ENCODE results near the gene IGFL1.
A peak's percentile ranks its signal among the peaks of the same experiment; 100 is the strongest.
"Not testable (repeated sequence)": the region's sequence is repeated elsewhere in the genome, so short reads cannot be mapped to it uniquely, and the experiment has no call there.

IGFL1 gene

DNA sequence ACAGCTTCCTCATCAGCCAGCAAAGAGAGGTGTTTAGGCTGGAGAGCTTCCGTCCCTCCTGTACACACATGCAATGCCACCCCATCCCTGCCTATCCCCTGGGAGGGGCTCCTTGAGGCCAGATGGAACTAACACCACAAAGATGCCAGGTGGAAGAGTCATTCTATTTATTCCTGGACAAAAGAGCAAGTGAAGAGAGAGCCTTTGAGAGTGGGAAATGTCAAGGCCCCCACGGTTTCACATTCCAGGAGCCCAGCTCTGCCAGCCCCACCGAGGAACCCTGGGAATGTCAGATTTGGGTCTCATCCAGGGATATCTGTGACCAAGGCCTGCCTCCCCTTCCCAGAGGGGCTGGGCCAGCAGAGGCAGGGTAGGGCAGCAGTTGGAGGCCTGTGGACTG, 30.8 kb upstream of the IGFL1 start:
- Histone ChIP-seq H3K27ac (peak overlapping the region in 11 of 21 experiments; percentile 25 to 84 (median 57)), H3K4me3 (no peak overlapping the region)

DNA sequence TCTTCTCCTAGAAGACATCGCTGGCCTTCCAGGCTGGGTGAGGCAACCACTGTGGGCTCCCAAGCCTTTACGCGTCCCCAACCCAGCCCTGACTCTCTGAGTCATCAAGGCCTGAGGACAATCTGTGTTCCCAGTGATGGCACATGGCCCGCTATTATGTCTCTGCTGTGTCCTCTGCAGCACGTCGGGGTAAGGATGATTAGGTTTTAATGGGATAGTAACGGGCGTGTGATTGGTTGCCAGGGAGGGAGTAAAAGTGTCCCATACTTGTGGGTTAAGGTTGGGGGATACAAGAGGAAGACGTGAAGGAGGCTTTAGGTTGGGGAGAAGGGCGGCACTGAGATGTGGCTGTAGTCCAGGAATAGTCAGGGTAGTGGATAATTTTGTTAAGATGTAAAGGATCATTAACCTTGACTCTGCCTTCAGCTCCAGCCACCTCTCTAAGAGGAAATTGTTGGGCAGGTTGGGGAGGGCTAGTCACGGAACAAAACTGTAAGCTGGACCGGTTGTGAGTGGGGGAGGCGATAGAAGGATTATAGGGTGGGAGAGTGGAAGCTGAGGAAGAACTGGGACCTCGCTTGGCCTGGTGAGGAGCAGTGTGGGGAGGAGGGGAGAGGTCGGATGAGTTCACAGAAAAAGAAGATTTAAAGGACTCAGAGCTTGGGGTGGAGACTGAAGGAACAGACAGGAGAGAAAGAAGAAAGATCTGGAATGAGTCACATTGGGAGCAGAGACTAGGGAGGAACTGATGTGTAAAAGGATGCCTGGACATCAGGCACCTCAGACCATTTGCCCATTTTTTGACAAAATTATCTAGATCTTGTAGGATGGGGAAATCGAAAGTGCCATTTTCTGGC, 27.9 kb upstream of the IGFL1 start:
- Histone ChIP-seq H3K4me3 (no peak overlapping the region), H3K27ac (peak overlapping the region in 14 of 21 experiments; percentile 7 to 85 (median 50))

DNA sequence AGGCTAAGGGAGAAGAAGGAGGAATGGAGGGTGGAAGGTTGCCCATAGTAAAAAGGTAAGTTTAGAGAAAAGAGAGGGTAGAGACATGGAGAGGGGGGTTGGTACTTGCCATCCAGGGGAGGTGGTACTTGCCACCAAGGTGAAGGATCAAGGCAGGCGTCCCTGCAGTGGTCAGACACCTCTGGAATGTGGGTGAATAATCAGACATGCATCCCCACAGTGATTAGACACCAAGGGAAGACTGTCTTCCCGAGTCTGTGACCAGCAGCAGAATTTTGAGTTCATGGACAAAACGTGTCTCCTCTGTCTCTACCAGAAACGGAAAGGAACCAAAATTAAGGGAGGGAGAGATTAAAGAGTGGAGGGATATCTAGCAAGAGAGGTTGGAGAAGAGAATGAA, 27.1 kb upstream of the IGFL1 start:
- H3K4me3 ChIP-seq, result no peak overlapping the region
- H3K27ac ChIP-seq, result peak overlapping the region in 13 of 21 experiments; percentile 7 to 85 (median 50)

DNA sequence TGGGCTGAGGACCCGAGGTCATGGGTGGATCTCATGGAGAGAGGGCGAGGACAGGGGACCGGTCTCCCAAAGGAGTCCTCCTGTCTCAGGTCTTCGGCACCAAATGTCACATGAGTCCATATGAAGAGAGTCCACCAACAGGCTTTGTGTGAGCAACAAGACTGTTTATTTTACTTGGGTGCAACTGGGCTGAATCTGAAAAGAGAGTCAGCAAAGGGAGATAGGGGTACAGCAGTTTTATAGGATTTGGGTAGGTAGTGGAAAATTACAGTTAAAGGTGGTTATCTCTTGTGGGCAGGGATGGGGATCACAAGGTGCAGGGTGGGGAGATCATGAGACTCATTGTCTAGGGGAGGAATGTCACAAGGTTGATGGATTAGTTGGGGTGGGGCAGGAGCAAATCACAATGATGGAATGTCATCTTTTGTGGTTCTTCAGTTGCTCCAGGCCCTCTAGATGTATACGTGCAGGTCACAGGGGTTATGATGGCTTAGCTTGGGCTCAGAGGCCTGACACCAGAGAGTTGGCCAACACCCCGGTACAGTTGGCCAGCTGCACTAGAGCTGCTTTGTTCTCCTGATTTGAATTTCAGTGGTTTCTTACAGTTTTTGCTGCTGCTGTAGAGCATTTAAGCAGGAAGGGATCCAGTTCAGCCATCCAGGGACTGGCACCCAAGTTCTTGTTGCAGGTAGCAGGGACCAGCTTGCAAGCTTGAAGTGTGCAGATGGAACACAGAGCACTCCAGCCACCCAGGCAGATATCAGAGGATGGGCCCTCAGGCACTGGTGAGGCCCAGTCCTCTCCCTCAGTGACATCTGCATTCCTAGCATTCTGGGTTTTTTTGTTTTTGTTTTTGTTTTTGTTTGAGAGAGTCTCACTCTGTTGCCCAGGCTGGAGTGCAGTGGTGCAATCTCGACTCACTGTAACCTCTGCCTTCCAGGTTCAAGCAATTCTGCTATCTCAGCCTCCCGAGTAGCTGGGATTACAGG, 26.4 kb upstream of the IGFL1 start:
- H3K4me3 ChIP-seq, result no peak overlapping the region
- H3K27ac ChIP-seq, result peak overlapping the region in 10 of 21 experiments; percentile 7 to 85 (median 52)

DNA sequence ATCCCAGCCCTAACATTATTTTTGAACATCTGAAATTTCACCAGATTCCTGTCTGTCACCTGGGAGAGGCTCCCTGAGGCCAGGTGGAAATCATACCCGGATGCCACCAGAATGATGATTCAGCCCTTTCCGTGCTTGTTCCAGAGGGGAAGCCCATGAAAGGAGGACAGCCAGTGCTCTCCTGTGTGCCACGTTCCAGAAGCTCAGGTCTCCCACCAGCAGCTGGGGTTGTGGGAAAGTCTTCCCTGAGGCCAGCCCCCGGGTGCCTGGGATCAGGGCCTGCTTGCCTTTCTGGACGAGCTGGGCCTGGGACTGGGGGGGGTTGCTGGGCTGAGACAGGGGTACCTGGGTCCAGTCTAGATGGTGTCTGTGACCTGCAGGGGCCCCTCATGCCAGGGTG, 25.5 kb upstream of the IGFL1 start:
- H3K4me3 ChIP-seq, result no peak overlapping the region
- no peak overlapping the region for H3K27ac ChIP-seq

DNA sequence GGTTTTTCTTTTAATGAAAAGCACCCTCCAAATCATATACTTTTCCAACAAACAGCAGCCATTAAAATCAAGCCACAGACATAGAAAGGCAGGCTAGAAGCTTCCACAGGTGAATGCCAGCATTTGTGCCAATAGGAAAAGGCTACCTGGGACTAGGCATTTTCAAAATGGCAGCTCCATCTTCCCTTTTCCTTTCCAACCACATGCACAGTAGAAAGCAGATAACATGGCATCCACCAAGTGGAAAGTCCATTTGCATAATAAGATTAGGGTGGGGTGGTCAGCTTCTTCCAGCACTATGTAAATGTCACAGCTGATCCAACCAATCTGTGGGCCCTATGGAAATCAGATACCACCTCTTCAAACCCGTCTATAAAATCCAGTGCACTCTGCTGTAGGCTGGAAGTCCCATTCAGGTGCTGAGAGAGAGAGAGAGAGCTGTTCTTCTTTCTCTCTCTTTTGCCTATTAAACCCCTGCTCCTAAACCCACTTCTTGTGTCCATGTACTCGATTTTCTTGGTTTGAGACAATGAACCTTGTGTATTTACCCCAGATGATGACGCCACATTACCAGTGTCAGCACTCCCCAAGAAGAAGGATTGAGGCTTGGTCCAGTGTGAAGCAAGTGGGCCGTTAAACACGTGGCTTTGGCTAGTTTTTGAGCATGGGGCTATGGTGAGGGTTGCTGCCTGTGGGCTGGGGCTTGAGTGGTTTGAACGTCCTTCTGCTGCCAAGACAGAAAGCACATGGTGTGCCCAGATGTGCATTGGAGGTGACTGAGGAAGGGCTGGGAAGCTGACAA, 24.2 kb upstream of the IGFL1 start:
- H3K27ac ChIP-seq, result peak overlapping the region in 1 of 21 experiments; percentile 56

DNA sequence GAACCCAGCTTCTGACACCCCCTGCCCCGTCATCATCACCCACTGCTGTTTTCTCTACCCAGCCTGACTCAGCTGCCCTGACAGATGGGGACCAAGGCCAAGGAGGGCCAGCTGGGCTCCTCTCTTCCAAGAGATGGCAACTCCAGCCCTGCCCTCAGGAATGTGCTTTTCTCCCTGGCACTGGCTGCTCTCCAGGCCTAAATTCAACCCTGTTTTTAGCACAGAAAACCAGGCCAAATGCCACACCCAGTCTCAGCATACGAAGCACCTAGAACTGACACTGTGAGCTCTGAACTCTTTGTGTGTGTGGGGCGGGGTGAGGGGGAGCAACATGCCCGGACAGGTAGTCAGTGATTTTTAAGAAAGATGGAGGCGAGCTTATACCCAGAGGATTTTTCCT, 23.4 kb upstream of the IGFL1 start:
- H3K4me3 ChIP-seq, result no peak overlapping the region
- H3K27ac ChIP-seq, result peak overlapping the region in 1 of 21 experiments; percentile 56

More for the DNA sequence above, 24.2 kb upstream of the IGFL1 start:
- no peak overlapping the region for H3K4me3 ChIP-seq

DNA sequence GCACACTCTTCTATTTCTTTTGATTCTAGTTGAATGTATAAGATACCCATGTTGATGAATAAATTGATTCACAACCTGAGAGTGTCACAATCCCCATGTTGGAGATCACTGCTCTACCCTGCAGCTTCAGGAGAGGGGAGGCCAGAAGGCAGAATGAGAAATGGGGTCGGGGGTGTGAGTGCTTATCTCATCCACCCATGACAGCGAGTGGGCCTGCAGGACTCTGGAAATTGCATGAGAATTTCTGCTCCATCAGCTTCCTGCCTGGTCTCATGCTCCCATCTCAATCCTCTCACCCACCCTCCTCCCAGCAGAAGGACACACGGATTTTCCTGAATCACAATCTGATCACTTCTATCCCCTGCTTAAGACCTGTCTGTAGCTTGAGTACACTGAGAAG, 22.9 kb upstream of the IGFL1 start:
- Histone ChIP-seq H3K27ac (no peak overlapping the region), H3K4me3 (no peak overlapping the region)

DNA sequence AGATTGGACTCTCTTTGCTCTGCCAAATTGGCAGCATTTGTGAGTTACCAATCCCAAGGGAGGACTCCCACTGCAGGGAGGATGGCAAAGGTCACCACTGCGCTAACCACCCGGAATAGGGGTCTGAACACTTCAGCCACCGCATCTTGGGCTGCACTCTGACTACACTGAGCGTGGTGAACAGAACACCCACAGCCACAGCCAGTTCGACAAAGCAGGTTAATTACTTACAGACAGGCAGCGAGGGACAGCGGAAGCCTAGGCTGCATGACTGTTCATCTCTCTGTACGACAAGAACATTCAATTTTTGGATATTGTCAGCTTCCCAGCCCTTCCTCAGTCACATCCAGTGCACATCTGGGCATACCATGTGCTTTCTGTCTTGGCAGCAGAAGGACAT, 21.7 kb upstream of the IGFL1 start:
- H3K27ac ChIP-seq, H3K4me3 ChIP-seq: not testable (repeated sequence)

DNA sequence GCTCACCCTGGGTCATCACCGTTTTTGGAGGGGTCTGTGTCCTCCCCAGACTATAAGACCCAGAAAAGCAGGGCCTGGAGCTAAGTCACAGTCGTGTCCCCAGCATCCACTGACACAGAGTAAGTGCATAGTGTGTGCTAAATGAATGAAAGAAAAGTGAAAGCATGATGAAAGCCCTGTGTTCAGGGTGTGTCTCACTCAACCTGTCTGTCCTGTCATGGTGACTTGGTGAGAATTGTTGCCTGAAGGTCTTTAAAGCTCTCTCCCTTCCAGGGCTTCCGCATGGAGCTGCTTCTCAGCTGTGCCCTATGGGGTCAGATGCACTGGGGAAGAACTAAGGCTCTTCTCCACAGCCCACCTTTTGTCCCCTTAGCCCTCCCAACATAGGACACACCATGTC, 20.5 kb upstream of the IGFL1 start:
- Histone ChIP-seq H3K4me3 (no peak overlapping the region), H3K27ac (no peak overlapping the region)

DNA sequence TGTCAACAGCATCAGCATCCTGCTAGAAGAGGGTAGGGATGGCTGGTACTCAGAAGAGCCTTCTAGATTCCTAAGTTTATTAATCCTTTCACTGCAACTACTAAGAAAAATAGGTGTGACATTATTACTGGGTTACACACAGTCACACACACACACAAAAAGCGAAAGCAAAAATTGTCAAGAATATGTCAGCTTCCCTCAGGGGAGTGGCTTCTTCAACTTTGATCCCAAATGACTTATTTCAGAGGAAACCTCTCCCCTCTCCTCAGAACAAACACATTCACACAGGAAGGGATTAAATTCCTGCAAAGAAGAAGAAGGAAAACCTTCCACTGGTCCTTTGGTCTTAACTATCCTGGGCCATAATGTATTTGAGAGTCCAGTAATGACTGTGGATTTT, 20.1 kb upstream of the IGFL1 start:
- H3K27ac ChIP-seq, result no peak overlapping the region
- no peak overlapping the region for H3K4me3 ChIP-seq

DNA sequence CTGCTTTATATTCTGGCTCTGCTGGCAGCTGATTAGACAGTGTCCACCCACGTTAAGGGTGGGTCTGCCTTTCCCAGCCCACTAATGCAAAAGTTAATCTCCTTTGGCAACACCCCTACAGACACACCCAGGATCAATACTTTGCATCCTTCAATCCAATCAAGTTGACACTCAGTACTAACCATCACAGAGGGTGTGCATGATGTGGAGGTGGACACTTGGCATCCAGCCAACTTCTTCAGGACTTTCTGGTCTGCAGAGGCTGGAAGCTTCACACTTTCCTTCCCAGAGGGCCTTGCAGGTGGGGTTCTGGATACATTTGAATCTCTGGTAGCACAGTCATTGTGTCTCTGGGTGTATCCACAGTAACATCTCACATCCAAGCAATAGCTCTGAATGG, 18.9 kb upstream of the IGFL1 start:
- peak overlapping the region in 4 of 21 experiments; percentile 7 to 57 (median 30) for H3K27ac ChIP-seq
- H3K4me3 ChIP-seq, result no peak overlapping the region

DNA sequence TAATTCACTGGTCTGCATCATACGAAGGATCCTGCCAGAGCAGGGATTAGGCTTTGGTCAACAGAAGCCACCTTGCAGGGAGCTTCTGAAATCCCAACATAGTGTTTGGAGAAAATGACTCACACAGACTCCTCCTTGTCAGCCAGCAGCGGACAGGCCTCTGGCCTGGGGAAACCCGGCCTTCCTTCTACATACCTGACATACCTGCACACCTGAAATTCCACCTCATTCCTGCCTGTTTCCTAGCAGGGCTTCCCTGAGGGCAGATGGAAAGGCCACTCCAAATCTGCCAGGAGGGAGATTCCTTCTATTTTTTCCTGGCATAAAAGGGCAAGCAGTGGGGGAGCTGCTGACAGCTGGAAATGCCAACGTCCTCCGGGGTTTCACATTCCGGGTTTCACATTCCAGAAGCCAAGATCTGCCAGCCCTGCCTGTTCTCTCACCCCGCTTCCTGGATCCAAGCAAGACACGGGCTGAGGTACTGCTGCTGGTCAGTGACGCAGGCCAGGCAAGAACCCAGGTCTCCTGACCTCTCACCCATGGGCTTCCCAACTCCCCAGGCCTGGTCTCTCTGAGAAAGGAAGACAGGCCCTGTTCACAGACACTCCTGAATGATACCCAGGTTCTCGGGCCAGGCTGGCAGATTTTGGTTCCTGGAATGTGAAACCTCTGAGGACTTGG, 18.2 kb upstream of the IGFL1 start:
- Histone ChIP-seq H3K27ac (peak overlapping the region in 5 of 21 experiments; percentile 7 to 57 (median 37)), H3K4me3 (no peak overlapping the region)

DNA sequence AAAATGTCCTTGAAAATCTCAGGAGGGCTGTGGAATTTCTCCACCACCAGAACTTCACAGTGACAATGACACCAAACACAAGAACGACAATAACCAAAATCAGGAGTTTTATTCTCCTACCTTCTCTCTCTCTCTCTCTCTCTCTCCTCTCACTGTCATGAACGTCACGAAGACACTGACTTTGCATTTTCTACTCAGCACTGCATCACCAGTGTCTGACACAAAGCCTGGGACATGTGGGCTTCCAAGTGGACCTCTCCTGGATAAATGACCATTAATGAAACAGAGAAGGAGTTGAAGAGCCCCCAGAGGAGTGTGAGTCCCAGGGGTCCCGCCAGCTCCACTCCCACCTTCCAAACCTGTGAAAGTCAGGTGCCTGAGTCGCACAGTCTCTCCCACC, 16.9 kb upstream of the IGFL1 start:
- H3K27ac ChIP-seq, result peak overlapping the region in 1 of 21 experiments; percentile 40
- H3K4me3 ChIP-seq, result not testable (repeated sequence)

DNA sequence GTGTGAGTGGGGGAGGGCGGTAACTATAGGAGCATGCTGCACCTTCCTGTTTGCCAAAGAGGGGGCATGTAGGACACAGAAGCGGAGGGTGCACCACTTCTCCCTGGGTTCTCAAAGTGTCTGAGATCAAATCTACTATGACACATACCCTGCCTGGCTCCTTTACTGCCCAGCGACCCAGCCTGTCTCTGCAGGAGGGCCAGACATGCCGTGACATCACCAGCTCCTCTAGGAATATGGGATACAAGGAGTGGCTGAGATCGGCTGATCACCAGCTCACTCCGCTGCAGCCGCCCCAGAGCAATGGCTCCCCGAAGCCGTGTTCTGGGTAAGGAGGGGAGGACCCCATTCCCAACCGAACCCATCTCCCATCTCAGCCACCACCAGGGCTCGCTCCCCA, 16.4 kb upstream of the IGFL1 start:
- H3K4me3 ChIP-seq, result no peak overlapping the region
- peak overlapping the region in 1 of 21 experiments; percentile 40 for H3K27ac ChIP-seq

DNA sequence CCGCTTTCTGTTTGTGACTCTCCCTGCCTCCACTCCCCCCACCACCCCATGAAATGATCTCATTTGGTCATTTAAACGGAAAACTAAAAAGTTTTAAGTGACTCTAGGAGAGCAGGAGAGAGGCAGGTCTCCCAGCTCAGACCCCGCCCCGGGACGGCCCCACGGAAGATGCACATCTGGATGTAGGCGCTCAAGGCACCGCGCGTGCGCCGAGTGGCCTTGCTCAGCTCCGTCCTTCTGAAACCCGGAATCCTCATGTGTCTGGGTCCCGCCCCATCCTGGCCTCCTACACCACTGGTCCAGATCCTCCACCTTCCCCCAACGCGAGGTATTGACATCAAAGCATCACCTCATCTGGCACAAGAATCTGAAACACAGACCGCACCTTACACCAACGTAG, 15.7 kb upstream of the IGFL1 start:
- H3K4me3 ChIP-seq, result no peak overlapping the region
- H3K27ac ChIP-seq, result no peak overlapping the region

DNA sequence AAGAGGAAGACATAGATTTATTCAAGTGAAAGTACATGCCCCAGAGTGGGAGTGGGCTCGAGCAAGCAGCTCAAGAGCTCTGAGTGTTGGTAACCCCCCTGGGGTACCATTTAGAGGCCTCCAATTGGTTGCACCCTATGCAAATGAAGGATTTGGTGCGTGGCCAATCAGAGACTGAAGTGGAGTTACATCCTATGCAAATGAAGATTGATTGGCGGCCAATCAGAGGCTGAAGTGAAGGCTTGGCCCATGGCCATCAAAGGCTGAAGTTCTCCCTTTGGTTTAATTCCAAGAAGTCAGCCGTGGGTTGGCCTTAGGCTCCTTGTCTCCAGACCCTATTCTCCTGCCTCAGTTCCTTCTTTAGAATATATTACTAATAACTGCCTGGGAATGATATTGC, 12.9 kb upstream of the IGFL1 start:
- no peak overlapping the region for H3K4me3 ChIP-seq
- H3K27ac ChIP-seq, result no peak overlapping the region

DNA sequence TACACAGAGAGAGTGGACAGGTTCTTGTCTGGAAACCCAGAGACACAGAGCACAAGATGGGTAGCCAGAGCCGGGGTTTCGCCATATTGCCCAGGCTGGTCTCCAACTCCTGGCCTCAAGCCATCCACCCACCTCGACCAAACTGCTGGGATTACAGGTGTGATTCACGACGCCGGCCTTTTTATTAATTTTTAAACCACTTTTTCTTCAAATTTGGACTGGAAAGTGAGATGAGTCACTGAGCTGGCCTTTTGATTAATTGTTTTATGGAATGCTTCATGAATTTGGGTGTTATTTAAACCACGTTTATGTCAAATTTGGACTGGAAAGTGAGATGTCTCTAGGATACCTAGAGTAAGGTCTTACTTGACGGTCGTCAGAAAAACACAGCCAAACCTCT, 12.1 kb upstream of the IGFL1 start:
- H3K4me3 ChIP-seq, result no peak overlapping the region
- no peak overlapping the region for H3K27ac ChIP-seq

DNA sequence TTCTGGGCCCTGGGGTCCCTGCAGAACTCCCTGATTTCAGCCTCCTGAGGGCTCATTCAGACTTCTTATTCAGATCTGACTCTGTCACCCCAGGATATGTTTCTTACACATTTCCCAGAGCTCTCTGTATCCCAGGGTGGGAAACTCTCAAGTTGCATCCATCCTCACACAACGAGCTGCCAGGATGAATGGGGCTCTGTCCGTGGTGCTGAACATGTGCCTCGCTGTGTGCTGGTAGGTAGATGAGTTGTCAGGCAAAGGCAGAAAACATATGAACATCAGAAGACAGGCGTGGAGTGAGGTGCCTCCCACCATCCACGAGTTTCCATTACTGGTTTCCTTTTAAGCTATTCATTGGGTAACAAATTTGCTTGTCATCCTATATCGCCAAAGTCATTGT, 11.4 kb upstream of the IGFL1 start:
- no peak overlapping the region for H3K4me3 ChIP-seq
- H3K27ac ChIP-seq, result no peak overlapping the region
